ENCODE measurements around the gene DHRS4L2.
"Not testable (repeated sequence)": the region's sequence is repeated elsewhere in the genome, so short reads cannot be mapped to it uniquely, and the experiment has no call there.

- not testable (repeated sequence) for TF ChIP-seq CTCF (IDR thresholded peaks at IDR 0.05; ENCODE audit: insufficient read depth, low read length); POLR2AphosphoS5 (IDR thresholded peaks at IDR 0.05; ENCODE audit: low read depth); GABPA (IDR thresholded peaks at IDR 0.05; ENCODE audit: low read depth); SPI1 (IDR thresholded peaks at IDR 0.05; ENCODE audit: borderline replicate concordance, low read depth); REST (IDR thresholded peaks at IDR 0.05; ENCODE audit: insufficient replicate concordance, low read depth)
Observed at GRCh38 chr14:23954965-23955364, 33.8 kb upstream of the DHRS4L2 start.
